DLD1 (cell line): ENCODE data around the gene CACNG7.

Experiments
- in situ Hi-C: cut with HindIII; loops from 2 replicates; pipeline ENCODE4 v1.10.0; 2017; ENCODE audit warnings: low sequenced_read_pairs

Gene CACNG7

GRCh38 chr19:53977991-53978731 lies 69.1 kb downstream of the CACNG7 start:
- in situ Hi-C loops: no loop called here

DNA sequence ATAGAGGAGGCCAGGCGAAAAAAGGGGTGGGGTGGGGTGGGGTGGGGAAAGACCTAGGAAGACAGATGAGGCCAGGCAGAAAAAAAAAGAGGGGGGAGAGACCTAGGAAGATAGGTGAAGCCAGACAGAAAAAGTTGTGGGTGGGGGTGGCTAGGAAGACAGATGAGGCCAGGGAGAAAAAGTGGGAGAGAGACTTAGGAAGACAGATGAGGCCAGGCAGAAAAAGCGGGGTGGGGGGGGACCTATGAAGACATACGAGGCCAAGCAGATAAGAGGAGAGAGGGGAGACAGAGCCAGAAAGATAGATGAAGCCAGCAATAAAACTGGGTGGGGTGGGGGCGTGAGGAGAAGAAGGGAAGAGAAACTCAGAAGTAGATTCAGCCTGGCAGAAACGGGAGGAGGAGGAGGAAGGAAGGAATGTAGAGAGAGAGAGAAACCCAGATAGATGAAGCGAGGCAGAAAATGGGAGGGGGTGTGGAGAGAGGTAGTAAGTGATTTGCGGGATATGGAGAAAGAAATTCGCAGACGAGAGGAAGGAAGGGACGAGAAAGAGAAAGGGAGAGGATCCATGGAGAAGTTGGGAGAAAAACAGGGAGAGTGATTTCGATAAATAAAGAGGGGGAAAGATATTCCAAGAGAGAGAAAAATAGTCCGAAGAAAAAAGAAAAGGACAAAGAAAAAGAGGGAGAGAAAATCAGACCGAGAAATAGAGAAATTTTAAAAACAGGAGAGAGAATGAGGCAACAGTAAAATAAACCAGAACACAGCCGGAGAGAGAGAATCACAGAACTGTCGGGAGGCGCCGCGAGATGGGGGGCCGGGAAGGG lies 70.1 kb downstream of the CACNG7 start:
- in situ Hi-C loops: no loop called here

GRCh38 chr19:53980539-53981375 lies 71.7 kb downstream of the CACNG7 start:
- in situ Hi-C loops: no loop called here

DNA sequence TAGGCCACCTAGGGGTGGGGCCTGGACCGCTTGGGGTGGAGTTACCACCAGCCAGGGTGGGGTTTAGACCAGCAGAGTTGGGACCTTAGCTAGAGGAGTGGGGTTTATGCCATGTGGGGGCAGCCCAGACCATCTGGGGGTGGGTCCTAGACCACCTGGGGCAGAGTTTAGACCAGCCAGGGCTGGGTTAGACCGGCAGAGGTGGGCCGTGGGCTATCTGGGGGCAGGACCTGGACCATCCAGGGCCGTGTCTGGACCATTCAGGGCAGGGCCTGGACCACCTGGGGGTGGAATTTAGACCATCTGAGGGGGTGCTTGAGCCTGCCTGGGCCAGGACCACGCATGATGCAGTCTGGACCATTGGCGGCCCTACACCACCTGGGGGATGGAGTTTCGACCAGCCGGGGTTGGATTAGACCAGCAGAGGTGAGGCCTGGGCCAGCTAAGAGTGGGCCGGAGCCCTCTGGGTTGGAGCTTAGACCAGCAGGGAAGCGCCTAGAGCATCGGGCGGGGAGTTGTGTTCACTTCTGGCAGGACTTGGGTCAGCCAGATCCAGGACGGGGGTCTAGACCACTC lies 72.4 kb downstream of the CACNG7 start:
- in situ Hi-C loops: no loop called here

- in situ Hi-C loops: no loop called here
Measured at GRCh38 chr19:53982001-53982451, 72.9 kb downstream of the CACNG7 start.

DNA sequence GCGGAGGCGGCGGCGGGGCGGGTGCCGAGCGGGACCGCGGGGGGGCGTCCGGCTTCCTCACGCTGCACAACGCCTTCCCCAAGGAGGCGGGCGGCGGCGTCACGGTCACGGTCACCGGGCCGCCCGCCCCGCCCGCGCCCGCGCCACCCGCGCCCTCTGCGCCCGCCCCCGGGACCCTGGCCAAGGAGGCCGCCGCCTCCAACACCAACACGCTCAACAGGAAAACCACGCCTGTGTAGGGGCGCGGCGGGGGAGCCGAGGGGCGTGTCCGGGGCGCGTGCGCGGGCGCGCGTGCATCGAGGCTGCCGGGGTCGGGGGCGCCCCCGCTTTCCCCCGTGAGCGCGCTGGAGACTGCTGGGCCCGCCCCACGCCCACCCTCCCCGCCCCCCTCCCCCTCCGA lies 73.5 kb downstream of the CACNG7 start:
- in situ Hi-C loops: no loop called here

DNA sequence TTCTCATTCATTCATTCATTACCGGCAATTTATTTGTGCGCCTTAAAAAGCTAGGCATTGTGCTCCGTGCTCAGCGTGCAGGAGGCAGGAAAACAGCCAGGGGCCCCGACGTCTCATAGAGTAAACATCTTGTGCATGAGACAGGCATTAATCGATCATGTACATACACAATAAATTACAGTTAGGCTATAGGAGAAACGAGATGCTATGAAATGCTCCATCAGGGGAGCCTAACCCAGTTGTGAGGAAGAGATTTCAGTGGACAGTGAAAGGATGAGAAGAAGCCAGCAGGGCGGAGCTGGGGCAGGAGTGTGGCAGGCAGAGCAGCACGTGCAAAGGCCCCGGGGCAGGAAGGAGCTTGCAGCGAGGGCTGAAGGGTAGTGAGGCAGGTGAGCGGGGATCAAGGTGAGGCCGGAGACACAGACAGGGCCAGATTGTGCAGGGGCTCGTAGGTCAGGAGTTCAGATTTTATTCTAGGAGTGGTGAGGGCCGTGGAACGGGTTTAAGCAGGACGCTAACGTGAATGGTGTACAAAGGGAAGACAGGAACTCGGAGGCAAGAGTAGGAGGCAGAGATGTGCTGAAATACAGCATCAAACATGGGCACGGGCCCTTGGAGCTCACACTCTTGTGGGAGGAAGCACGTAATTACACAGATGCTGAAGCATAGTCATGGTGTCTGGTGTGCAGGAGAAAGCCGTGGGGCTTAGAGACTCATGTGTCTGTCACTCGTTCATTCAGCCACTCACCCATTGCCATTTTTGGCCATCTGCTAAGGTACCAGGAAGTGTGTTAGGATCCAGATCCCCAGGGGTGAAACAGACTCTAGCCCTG lies 74.6 kb downstream of the CACNG7 start:
- in situ Hi-C loops: no loop called here

- in situ Hi-C loops: no loop called here
Measured at GRCh38 chr19:53985863-53986262, 76.8 kb downstream of the CACNG7 start.

GRCh38 chr19:53988981-53989380 lies 79.9 kb downstream of the CACNG7 start:
- in situ Hi-C loops: no loop called here

GRCh38 chr19:53989600-53990533 lies 80.8 kb downstream of the CACNG7 start:
- in situ Hi-C loops: no loop called here

DNA sequence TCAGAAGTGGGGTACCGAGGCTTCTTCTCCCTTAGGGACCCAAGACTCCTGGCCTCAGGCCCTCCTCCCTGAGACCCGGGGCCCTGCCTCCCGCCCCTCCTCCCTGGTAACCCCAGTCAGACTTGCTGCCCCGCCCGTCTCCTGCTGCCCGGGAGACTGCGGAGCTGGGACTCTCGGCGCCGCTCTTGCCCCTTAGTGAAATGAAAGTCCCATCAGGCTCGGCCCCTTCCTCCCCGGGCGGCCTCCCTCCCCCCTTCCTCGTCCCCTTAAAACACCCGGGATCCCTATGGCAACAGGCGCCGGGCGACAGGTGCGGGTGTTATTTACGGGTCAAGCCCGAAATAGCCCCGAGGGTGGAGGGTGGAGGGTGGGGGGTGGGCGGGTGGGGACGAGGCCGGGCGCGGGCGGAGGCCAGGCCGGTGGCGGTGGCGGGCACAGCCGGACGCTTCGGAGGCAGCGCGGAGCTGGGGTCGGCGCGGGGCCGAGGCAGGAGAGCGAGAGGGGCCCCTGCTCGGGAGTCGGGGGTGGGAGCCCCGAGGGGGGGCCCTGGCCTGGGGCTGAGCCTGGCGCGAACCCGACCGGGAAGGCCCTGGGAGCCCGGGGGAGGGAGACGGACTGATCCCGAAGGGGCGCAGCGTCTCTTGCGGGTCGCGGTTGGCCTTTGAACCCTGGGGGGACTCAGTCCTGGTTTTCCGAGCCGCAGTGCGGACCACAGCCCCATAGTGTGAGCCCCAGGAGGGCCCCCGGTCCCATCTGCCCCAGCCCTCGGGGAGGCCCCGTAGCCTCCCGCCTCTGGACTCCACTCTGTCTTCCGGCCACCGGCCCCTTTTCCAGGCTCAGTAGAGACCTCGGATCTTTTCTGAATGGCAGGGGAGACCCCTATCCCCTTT lies 82.4 kb downstream of the CACNG7 start, which contains the start of gene CACNG6:
TSS of gene CACNG6 (plus strand) at position 414 of the 890 bp plus-strand sequence. CDS start 1,241 bp downstream, outside the sequence.
- in situ Hi-C loops: no loop called here

DNA sequence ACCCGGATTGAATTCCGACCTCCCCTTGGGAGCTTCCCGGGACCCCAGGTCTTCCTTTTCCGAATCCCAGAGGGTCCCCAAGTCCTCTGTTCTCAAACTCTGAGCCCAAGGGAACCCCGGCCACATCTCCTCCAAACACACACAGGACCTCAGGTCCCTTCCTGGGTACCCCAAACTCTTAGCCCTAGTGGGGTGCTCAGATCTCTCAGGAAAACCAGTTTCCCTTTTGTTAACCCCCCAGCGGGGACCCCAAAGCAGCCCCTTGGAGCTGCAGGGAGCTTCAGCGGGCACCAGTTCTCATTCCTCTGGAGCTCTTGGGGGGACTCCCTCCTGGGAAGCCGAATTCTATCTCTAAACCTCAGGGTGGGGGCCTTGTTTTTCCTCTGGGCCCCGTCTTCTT lies 83.1 kb downstream of the CACNG7 start:
- in situ Hi-C loops: no loop called here

- in situ Hi-C loops: no loop called here
Measured at GRCh38 chr19:53992815-53993214, 83.7 kb downstream of the CACNG7 start.

GRCh38 chr19:53993448-53993847 lies 84.4 kb downstream of the CACNG7 start:
- in situ Hi-C loops: no loop called here
